ENCODE measurements around the gene PPP1R12C. TPM values are rescaled to one million over a fixed set of nuclear protein-coding genes. Genes with fewer than 3 reads are reported as not detected.

Gene PPP1R12C
- total RNA-seq, 1 experiment from 2014 or later, result 136 TPM

DNA sequence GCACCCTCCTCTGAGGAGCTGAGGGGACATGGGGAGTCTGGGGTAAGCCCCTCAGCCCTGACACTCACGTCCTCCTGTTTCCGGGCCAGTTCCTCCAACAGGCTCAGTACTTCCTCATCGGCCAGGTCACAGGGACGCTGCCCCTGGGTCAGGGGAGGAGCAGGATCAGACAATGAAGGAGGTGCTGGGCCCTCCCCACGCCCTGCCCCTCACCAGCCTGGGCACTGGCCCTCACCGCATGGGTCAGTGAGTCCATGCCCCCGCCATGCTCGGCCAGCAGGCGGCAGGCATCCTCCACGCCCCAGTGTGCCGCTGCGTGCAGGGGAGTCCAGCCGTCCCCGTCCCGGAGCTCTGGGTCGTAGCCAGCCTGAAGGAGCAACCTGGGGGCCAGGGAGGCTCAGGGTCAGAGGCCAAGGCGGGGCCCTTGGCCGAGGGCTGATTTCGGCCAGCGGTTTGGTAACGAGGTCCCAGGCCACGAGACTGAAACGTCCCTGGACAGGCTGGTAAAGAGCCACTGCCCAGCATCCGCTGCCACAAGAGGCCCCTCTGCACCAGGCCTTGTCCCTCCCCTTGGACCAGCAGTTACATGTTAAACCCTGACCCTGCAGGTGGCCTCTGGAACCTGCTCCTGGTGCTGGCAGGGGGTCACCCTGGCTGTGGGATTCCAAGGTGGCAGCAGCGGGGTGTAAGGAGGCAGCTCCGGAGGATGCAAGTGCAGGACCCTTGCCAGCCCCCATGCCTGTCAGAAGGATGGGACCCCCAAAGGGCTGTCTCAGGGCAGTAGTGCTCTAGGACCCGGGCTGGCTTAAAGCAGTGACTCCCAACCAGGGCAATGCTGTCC lies 18.5 kb downstream of the PPP1R12C start:
- Histone ChIP-seq H2AFZ (ENCODE audit: low read length) (no peak overlapping the region), H3K79me2 (ENCODE audit: low read length) (no peaks in the 10 kb centered on the region), H3K27ac (ENCODE audit: low read length) (no peak overlapping the region), H3K4me2 (ENCODE audit: low read length) (no peak overlapping the region), H4K20me1 (ENCODE audit: low read length) (0 out of 2 replicates have a peak, but pooled peaks cover 3% of the 10 kb centered on the region), H3K9ac (ENCODE audit: low read length) (no peak overlapping the region), H3K4me1 (ENCODE audit: insufficient read depth, low read length) (no peaks in the 10 kb centered on the region), H3K27me3 (ENCODE audit: low read length) (no peaks in the 10 kb centered on the region), H3K36me3 (ENCODE audit: low read depth, low read length) (peaks cover 10% of the 10 kb centered on the region; the same call in 1 of the 2 replicates), H3K9me3 (ENCODE audit: low read length) (no peaks in the 10 kb centered on the region), H3K4me3 (ENCODE audit: low read length) (no peak overlapping the region), H3K9me2 (replicated peaks; ENCODE audit: low read length) (no peaks in the 10 kb centered on the region), H3F3A (ENCODE audit: low read length, unreplicated experiment) (no peaks in the 10 kb centered on the region)
- DNase-seq (no peak), ATAC-seq (no peak)
- intact Hi-C loops (cut with micrococcal nuclease), result no loop called here
- BruUV-seq (replicated peaks), result no TSS peak
- ChIA-PET POLR2A (ENCODE audit: unreplicated experiment) (no interaction called here), CTCF (interaction anchor here (0.6 kb wide), 1 partner anchor 1069 kb away, joined by 10 read pairs; no protein-coding TSS in a partner anchor)
- TF ChIP-seq, protein P1, sequence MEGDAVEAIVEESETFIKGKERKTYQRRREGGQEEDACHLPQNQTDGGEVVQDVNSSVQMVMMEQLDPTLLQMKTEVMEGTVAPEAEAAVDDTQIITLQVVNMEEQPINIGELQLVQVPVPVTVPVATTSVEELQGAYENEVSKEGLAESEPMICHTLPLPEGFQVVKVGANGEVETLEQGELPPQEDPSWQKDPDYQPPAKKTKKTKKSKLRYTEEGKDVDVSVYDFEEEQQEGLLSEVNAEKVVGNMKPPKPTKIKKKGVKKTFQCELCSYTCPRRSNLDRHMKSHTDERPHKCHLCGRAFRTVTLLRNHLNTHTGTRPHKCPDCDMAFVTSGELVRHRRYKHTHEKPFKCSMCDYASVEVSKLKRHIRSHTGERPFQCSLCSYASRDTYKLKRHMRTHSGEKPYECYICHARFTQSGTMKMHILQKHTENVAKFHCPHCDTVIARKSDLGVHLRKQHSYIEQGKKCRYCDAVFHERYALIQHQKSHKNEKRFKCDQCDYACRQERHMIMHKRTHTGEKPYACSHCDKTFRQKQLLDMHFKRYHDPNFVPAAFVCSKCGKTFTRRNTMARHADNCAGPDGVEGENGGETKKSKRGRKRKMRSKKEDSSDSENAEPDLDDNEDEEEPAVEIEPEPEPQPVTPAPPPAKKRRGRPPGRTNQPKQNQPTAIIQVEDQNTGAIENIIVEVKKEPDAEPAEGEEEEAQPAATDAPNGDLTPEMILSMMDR (conservative IDR thresholded peaks at IDR 0.05; ENCODE audit: low read depth, low read length), result 0 out of 2 replicates have a peak, but pooled peaks have one; percentile 21
- TF ChIP-seq EZH2 (IDR thresholded peaks at IDR 0.05; ENCODE audit: low read length, unreplicated experiment) (no peak), EZH2phosphoT487 (IDR thresholded peaks at IDR 0.05; ENCODE audit: borderline replicate concordance, low read length) (no peak)

DNA sequence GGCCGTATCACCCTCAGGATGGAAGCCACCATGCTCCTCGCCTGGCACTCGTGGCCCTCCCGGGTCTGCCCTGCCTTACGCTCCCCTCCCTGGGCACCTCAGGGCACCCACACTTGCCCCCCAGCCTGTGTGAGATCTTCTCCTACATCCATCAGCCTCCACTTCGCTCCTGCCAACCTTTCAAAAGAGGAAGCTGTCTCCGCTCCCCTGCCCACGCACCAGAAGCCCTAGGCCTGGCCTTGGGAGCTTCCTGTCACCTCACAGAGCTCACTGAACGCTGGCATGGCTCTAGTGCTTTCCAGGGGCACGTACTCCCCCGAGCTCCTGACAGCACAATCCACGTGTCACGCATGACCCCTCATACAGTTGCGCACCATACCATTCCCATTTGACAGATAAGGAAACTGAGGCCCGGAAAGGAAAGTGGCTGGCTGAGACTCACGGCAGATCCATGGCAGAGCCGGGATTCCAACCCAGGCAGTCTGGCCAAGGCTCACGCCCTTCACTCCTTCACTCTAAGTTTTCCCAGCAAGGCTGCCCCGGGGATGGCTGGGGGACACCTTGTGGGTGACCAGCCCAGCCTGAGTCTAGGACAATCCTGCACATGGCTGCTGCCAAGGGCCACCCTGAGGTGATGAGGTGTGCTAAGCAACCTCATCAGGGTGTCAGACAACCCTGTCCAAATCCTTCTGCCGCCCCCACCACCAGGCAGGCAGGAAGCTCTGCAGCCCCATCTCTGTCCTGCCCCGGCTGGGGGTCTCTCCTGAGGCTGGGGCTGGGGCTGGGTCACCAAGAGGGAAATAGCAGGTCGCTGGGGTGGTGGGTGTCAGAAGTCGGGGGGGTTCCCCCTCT lies 19.3 kb downstream of the PPP1R12C start:
- no peak for ATAC-seq
- intact Hi-C loops (cut with micrococcal nuclease), result no loop called here
- no peaks in the 10 kb centered on the region for H3F3A ChIP-seq (ENCODE audit: low read length, unreplicated experiment)
- BruUV-seq (replicated peaks), result no TSS peak
- TF ChIP-seq EZH2phosphoT487 (IDR thresholded peaks at IDR 0.05; ENCODE audit: borderline replicate concordance, low read length) (no peak), EZH2 (IDR thresholded peaks at IDR 0.05; ENCODE audit: low read length, unreplicated experiment) (no peak)
- CTCF ChIA-PET, result no interaction called here
- no peaks in the 10 kb centered on the region for H3K4me1 ChIP-seq (ENCODE audit: insufficient read depth, low read length)
- no peak overlapping the region for H3K27ac ChIP-seq (ENCODE audit: low read length)
- 0 out of 2 replicates have a peak, but pooled peaks cover 3% of the 10 kb centered on the region for H4K20me1 ChIP-seq (ENCODE audit: low read length)
- no peak overlapping the region for H3K9ac ChIP-seq (ENCODE audit: low read length)
- H3K4me2 ChIP-seq (ENCODE audit: low read length), result no peak overlapping the region
- H3K4me3 ChIP-seq (ENCODE audit: low read length), result no peak overlapping the region
- POLR2A ChIA-PET (ENCODE audit: unreplicated experiment), result no interaction called here
- no peaks in the 10 kb centered on the region for H3K79me2 ChIP-seq (ENCODE audit: low read length)
- no peaks in the 10 kb centered on the region for H3K9me3 ChIP-seq (ENCODE audit: low read length)
- no peaks in the 10 kb centered on the region for H3K9me2 ChIP-seq (replicated peaks; ENCODE audit: low read length)
- no peak for DNase-seq
- H3K27me3 ChIP-seq (ENCODE audit: low read length), result no peaks in the 10 kb centered on the region
- H3K36me3 ChIP-seq (ENCODE audit: low read depth, low read length), result peaks cover 3% of the 10 kb centered on the region; the same call in 1 of the 2 replicates
- no peak overlapping the region for H2AFZ ChIP-seq (ENCODE audit: low read length)

DNA sequence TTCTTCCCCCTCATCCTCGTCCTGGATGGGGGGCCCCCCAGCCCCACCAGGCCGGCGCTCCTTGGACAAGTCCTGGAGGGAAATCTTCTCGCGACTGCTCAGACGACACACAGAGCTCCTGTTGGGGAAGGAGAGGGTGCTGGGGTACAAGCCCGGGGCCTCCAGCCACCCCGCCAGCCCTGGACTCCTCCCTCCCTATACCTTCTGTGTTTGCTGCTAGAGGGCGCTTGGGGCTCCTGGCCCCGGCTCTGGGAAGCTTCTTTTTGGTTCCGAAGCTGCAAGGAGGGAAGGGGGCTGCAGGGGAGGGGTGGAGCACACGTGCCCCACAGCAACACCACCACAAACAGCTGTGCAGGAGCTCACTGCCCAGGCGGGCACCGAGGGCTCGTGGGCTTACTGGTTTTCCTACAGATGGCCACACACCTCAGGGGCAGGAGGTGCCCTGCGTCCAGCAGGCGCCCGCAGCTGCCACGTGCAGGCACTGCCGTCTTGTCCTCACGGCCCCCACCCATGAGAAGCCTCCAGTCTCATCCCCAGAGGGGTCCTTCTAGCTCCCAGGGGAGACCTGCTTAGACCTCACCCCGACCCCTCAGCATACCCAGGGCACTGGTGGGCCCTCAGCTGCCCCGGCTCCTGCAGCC lies 21.3 kb downstream of the PPP1R12C start:
- Histone ChIP-seq H4K20me1 (ENCODE audit: low read length) (0 out of 2 replicates have a peak, but pooled peaks cover 3% of the 10 kb centered on the region), H2AFZ (ENCODE audit: low read length) (no peak overlapping the region), H3K4me3 (ENCODE audit: low read length) (no peak overlapping the region), H3K9me2 (replicated peaks; ENCODE audit: low read length) (no peaks in the 10 kb centered on the region), H3K27me3 (ENCODE audit: low read length) (no peaks in the 10 kb centered on the region), H3K36me3 (ENCODE audit: low read depth, low read length) (peaks cover 10% of the 10 kb centered on the region; the same call in 1 of the 2 replicates), H3F3A (ENCODE audit: low read length, unreplicated experiment) (no peaks in the 10 kb centered on the region), H3K9ac (ENCODE audit: low read length) (no peak overlapping the region), H3K9me3 (ENCODE audit: low read length) (no peaks in the 10 kb centered on the region), H3K4me2 (ENCODE audit: low read length) (no peak overlapping the region), H3K27ac (ENCODE audit: low read length) (no peak overlapping the region), H3K79me2 (ENCODE audit: low read length) (no peaks in the 10 kb centered on the region), H3K4me1 (ENCODE audit: insufficient read depth, low read length) (no peaks in the 10 kb centered on the region)
- TF ChIP-seq, protein P1 (conservative IDR thresholded peaks at IDR 0.05; ENCODE audit: low read depth, low read length), result peak; percentile 29; the same call in 1 of the 2 replicates
- TF ChIP-seq EZH2 (IDR thresholded peaks at IDR 0.05; ENCODE audit: low read length, unreplicated experiment), result no peak
- ATAC-seq (peak; percentile 41), DNase-seq (no peak)
- ChIA-PET POLR2A (ENCODE audit: unreplicated experiment) (no interaction called here), CTCF (no interaction called here)
- BruUV-seq (replicated peaks), result no TSS peak
- intact Hi-C loops (cut with micrococcal nuclease), result no loop called here
